GM21360 (cell line): Measurements from ENCODE around the gene ARHGEF7.
A peak's percentile ranks its signal among the peaks of the same experiment; 100 is the strongest.

ENCODE experiments used
- ATAC-seq: cut with Tn5 transposase; IDR thresholded peaks from one replicate; pipeline ENCODE4 v1.9.1; 2021; ENCODE audit warnings: mild to moderate bottlenecking, moderate library complexity; ENCODE audit not compliant: unreplicated experiment

The ARHGEF7 gene

GRCh38 chr13:111099290-111099689 lies 15.8 kb upstream of the ARHGEF7 start:
- ATAC-seq: no peak

- no peak for ATAC-seq
Observed at GRCh38 chr13:111110054-111110453, 5.1 kb upstream of the ARHGEF7 start.

- no peak for ATAC-seq
Observed at GRCh38 chr13:111111376-111111937, 3.7 kb upstream of the ARHGEF7 start.

GRCh38 chr13:111112196-111112595 lies 2.9 kb upstream of the ARHGEF7 start:
- ATAC-seq: no peak

GRCh38 chr13:111114362-111115060 lies 599 bp upstream of the ARHGEF7 start:
- ATAC-seq: no peak

- ATAC-seq: no peak
Observed at GRCh38 chr13:111115965-111116521, 933 bp downstream of the ARHGEF7 start.

- no peak for ATAC-seq
Observed at GRCh38 chr13:111116856-111117255, 1.7 kb downstream of the ARHGEF7 start.

- no peak for ATAC-seq
Observed at GRCh38 chr13:111117289-111117688, 2.2 kb downstream of the ARHGEF7 start.

- no peak for ATAC-seq
Observed at GRCh38 chr13:111117961-111118360, 2.9 kb downstream of the ARHGEF7 start.

- no peak for ATAC-seq
Observed at GRCh38 chr13:111118898-111119607, 3.9 kb downstream of the ARHGEF7 start.

GRCh38 chr13:111119966-111120365 lies 4.9 kb downstream of the ARHGEF7 start:
- no peak for ATAC-seq

- ATAC-seq: no peak
Observed at GRCh38 chr13:111120422-111120821, 5.3 kb downstream of the ARHGEF7 start.

- ATAC-seq: no peak
Observed at GRCh38 chr13:111120913-111121312, 5.8 kb downstream of the ARHGEF7 start.

- ATAC-seq: no peak
Observed at GRCh38 chr13:111121506-111121905, 6.4 kb downstream of the ARHGEF7 start.

- ATAC-seq: no peak
Observed at GRCh38 chr13:111122056-111122455, 6.9 kb downstream of the ARHGEF7 start.

GRCh38 chr13:111122631-111123030 lies 7.5 kb downstream of the ARHGEF7 start:
- no peak for ATAC-seq

- no peak for ATAC-seq
Observed at GRCh38 chr13:111123221-111123620, 8.1 kb downstream of the ARHGEF7 start.

GRCh38 chr13:111123649-111124048 lies 8.5 kb downstream of the ARHGEF7 start:
- ATAC-seq: no peak

GRCh38 chr13:111126509-111126908 lies 11.4 kb downstream of the ARHGEF7 start:
- ATAC-seq: no peak

- ATAC-seq: peak; percentile 99
Observed at GRCh38 chr13:111129465-111130115, 14.5 kb downstream of the ARHGEF7 start.

GRCh38 chr13:111130116-111130508 lies 15.0 kb downstream of the ARHGEF7 start:
- peak; percentile 20 for ATAC-seq
